ENCODE results near the gene PRDM5. TPM values are rescaled to one million over a fixed set of nuclear protein-coding genes. Genes with fewer than 3 reads are reported as not detected.

PRDM5 gene
- total RNA-seq, 2 experiments from 2014 or later: 0.14 to 0.22 TPM

DNA sequence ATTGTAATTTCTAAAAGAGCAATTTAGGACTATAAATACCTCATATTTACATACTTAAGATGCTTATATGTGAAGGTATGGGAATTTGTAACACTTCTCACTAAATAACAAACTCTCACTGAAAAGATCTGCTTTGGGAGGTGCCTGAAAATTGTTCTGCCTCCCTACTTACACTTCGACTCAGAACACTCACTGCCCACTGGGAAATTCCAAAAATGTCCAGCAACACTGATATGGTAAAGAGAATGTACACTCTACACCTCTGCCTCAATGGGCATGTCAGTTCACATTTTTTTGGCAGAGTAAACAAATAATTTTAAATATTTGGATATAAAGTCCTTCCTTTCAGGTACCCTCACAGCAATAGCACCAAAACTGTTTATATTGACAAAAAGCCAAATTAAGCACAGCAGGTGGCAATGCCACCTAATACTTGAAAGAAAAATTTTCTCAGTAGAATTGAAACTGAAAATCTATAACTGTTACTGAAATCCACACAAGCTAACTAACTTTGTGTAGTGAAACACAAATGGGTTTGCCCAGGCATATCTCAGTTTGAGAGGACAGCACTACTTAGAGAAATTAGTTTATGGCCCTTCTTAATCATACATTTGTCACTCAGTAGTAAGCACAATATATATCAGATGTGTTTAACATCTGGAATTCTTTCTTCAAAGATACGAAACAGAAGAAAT, 67.1 kb downstream of the PRDM5 start:
- no peak overlapping the region for H3K4me3 ChIP-seq (ENCODE audit: low read length)
- H3K27ac Mint-ChIP-seq: no peak overlapping the region
- no peaks in the 10 kb centered on the region for H3K4me1 ChIP-seq (ENCODE audit: insufficient read depth, low read length)
- ChIA-PET CTCF (no interaction called here), POLR2A (no interaction called here)
- H3K27me3 Mint-ChIP-seq: peaks cover 5% of the 10 kb centered on the region
- H3K4me3 Mint-ChIP-seq: no peak overlapping the region
- no peaks in the 10 kb centered on the region for H3K9me3 ChIP-seq (ENCODE audit: control insufficient read depth in 1 of 2, insufficient read depth in 1 of 2, low read length in 2 of 2)
- ATAC-seq (ENCODE audit: poor library complexity): no peak
- no peaks in the 10 kb centered on the region for H3K9me3 Mint-ChIP-seq
- H3K27me3 ChIP-seq (ENCODE audit: control insufficient read depth in 1 of 2, insufficient read depth in 2 of 2, low read length in 2 of 2): no peaks in the 10 kb centered on the region
- no peaks in the 10 kb centered on the region for H3K36me3 ChIP-seq (ENCODE audit: insufficient read depth, low read length)
- no peak for DNase-seq
- TF ChIP-seq, protein P1, sequence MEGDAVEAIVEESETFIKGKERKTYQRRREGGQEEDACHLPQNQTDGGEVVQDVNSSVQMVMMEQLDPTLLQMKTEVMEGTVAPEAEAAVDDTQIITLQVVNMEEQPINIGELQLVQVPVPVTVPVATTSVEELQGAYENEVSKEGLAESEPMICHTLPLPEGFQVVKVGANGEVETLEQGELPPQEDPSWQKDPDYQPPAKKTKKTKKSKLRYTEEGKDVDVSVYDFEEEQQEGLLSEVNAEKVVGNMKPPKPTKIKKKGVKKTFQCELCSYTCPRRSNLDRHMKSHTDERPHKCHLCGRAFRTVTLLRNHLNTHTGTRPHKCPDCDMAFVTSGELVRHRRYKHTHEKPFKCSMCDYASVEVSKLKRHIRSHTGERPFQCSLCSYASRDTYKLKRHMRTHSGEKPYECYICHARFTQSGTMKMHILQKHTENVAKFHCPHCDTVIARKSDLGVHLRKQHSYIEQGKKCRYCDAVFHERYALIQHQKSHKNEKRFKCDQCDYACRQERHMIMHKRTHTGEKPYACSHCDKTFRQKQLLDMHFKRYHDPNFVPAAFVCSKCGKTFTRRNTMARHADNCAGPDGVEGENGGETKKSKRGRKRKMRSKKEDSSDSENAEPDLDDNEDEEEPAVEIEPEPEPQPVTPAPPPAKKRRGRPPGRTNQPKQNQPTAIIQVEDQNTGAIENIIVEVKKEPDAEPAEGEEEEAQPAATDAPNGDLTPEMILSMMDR (IDR thresholded peaks at IDR 0.05): no peak
- no peaks in the 10 kb centered on the region for H3K36me3 Mint-ChIP-seq (ENCODE audit: low read depth)
- no peak overlapping the region for H3K27ac ChIP-seq (ENCODE audit: low read depth in 1 of 2, low read length in 2 of 2)
- intact Hi-C loops (cut with DNase I, micrococcal nuclease): no loop called here
- no peaks in the 10 kb centered on the region for H3K4me1 Mint-ChIP-seq (ENCODE audit: low read depth)

DNA sequence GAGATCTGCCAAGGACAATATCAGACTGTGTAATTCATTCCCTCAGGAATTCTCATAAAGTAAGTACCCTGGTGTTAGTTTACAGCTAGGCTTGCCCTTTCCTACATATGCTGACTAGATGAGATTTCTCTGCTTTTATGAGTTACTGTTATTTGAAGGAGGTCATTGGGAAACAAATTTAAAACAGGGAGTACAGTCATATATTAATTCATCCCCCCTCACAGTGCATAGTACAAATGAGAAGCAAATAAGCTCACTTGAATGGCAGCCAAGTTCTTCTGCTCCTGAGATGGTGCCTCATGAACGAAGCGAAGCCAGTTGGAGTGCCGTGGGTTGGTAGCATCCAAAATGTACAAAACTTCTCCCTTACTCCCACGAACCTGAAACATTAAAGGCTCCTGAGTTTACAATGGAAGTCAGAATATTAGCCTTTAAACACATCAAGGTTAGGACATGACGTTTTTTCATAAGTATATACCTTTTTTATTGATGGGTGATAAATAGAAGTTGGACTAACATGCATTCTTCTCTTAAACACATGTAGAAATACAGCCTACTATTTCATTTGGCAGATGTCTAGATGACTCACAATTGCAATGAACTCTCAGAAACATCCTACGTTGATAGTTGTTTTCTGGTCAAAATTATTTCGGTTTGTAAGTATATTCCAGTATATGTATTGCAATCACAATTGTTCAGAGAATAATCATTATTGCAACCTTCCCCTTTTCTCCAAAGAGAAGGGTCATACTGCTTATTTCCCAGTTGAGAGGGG, 69.2 kb downstream of the PRDM5 start:
- H3K4me1 Mint-ChIP-seq (ENCODE audit: low read depth): no peaks in the 10 kb centered on the region
- DNase-seq: no peak
- POLR2A ChIA-PET: no interaction called here
- no peak overlapping the region for H3K27ac ChIP-seq (ENCODE audit: low read depth in 1 of 2, low read length in 2 of 2)
- ATAC-seq (ENCODE audit: poor library complexity): no peak
- H3K27me3 ChIP-seq (ENCODE audit: control insufficient read depth in 1 of 2, insufficient read depth in 2 of 2, low read length in 2 of 2): no peaks in the 10 kb centered on the region
- no peaks in the 10 kb centered on the region for H3K36me3 Mint-ChIP-seq (ENCODE audit: low read depth)
- H3K27me3 Mint-ChIP-seq: peaks cover 7% of the 10 kb centered on the region
- TF ChIP-seq, protein P1 (IDR thresholded peaks at IDR 0.05): no peak
- no peaks in the 10 kb centered on the region for H3K36me3 ChIP-seq (ENCODE audit: insufficient read depth, low read length)
- no peaks in the 10 kb centered on the region for H3K4me1 ChIP-seq (ENCODE audit: insufficient read depth, low read length)
- no peaks in the 10 kb centered on the region for H3K9me3 ChIP-seq (ENCODE audit: control insufficient read depth in 1 of 2, insufficient read depth in 1 of 2, low read length in 2 of 2)
- no peak overlapping the region for H3K27ac Mint-ChIP-seq
- no peak overlapping the region for H3K4me3 ChIP-seq (ENCODE audit: low read length)
- H3K4me3 Mint-ChIP-seq: no peak overlapping the region
- intact Hi-C loops (cut with DNase I, micrococcal nuclease): no loop called here
- H3K9me3 Mint-ChIP-seq: no peaks in the 10 kb centered on the region
- CTCF ChIA-PET: no interaction called here

DNA sequence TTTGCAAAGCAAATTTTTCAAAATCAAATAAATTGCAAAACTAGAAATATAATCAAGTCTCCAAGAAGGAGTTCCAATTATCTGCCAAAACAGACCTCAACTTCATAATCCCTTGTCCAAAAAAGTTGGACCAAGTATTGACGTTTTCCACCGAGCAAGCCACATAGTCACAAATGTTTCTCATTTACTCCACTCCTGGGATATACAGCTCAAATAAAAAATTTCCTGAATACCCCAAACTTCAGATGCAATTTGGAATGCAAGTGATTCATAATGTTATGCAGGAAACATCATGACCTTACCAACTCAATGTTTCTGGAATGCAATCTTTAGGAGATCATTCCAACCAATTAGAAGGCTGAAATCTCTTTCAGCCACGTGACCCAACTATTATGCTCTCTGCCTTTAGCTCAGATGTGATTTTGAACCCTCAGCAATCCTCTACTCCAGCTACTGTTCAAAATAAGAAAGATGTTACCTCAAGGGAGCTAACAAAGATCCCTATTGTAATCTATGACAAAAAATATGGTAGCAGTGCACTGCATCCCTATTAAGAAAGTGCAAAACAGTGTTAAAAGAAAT, 72.4 kb downstream of the PRDM5 start:
- intact Hi-C loops (cut with DNase I, micrococcal nuclease): no loop called here
- ATAC-seq (ENCODE audit: poor library complexity): no peak
- Mint-ChIP-seq H3K4me3 (no peak overlapping the region), H3K4me1 (ENCODE audit: low read depth) (no peaks in the 10 kb centered on the region), H3K36me3 (ENCODE audit: low read depth) (no peaks in the 10 kb centered on the region), H3K27me3 (peaks cover 7% of the 10 kb centered on the region), H3K9me3 (no peaks in the 10 kb centered on the region), H3K27ac (no peak overlapping the region)
- no peaks in the 10 kb centered on the region for H3K27me3 ChIP-seq (ENCODE audit: control insufficient read depth in 1 of 2, insufficient read depth in 2 of 2, low read length in 2 of 2)
- DNase-seq: no peak
- H3K27ac ChIP-seq (ENCODE audit: low read depth in 1 of 2, low read length in 2 of 2): no peak overlapping the region
- CTCF ChIA-PET: no interaction called here
- H3K4me1 ChIP-seq (ENCODE audit: insufficient read depth, low read length): no peaks in the 10 kb centered on the region
- H3K9me3 ChIP-seq (ENCODE audit: control insufficient read depth in 1 of 2, insufficient read depth in 1 of 2, low read length in 2 of 2): no peaks in the 10 kb centered on the region
- TF ChIP-seq, protein P1 (IDR thresholded peaks at IDR 0.05): no peak
- H3K36me3 ChIP-seq (ENCODE audit: insufficient read depth, low read length): no peaks in the 10 kb centered on the region
- POLR2A ChIA-PET: no interaction called here
- H3K4me3 ChIP-seq (ENCODE audit: low read length): no peak overlapping the region

Measured in CD4-positive, alpha-beta T cell (primary cell).